Skin epidermis (tissue), 12 donors: ENCODE results near the gene UQCC5.

Experiments
- H3K27ac ChIP-seq, 21 experiments: fragments of 200-600 bp; sonication (generic) in 11 of 21; one replicate each; pipeline ENCODE4 v1.5.0; 2020; ENCODE audit warnings: mild to moderate bottlenecking in 3 of 21, inconsistent platforms in 2 of 21, moderate library complexity in 2 of 21
- H3K4me3 ChIP-seq, 7 experiments: fragments of 200-600 bp; sonication (generic) in 2 of 7; one replicate each; pipeline ENCODE4 v1.5.0; 2020; ENCODE audit warnings: inconsistent platforms in 2 of 7, mild to moderate bottlenecking in 2 of 7, moderate library complexity in 1 of 7

The UQCC5 gene

GRCh38 chr3:52536369-52537164 is at the start of gene UQCC5:
TSS of gene UQCC5 (plus strand) at chr3:52536605. CDS start at chr3:52536756, 151 bp downstream.
- peak within 1 kb of the TSS; percentile 28 to 94 (median 85) for H3K27ac ChIP-seq
- peak within 1 kb of the TSS; percentile 53 to 79 (median 69) for H3K4me3 ChIP-seq

GRCh38 chr3:52487050-52487787 is 49.2 kb upstream of the UQCC5 start:
- Histone ChIP-seq H3K4me3 (no peak overlapping the region), H3K27ac (no peak overlapping the region)

GRCh38 chr3:52487788-52488691 is 48.4 kb upstream of the UQCC5 start:
- Histone ChIP-seq H3K27ac (no peak overlapping the region), H3K4me3 (no peak overlapping the region)

GRCh38 chr3:52488746-52489145 is 47.7 kb upstream of the UQCC5 start:
- H3K27ac ChIP-seq: no peak overlapping the region
- no peak overlapping the region for H3K4me3 ChIP-seq

- peak overlapping the region in 5 of 21 experiments; percentile 2 to 78 (median 36) for H3K27ac ChIP-seq
- no peak overlapping the region for H3K4me3 ChIP-seq
Observed at GRCh38 chr3:52489453-52489852, 47.0 kb upstream of the UQCC5 start.

- Histone ChIP-seq H3K4me3 (no peak overlapping the region), H3K27ac (peak overlapping the region in 12 of 21 experiments; percentile 2 to 78 (median 27))
Observed at GRCh38 chr3:52490035-52490938, 46.1 kb upstream of the UQCC5 start.

- no peak overlapping the region for H3K4me3 ChIP-seq
Observed at GRCh38 chr3:52490939-52491526, 45.4 kb upstream of the UQCC5 start.

GRCh38 chr3:52492059-52492458 is 44.3 kb upstream of the UQCC5 start:
- Histone ChIP-seq H3K4me3 (no peak overlapping the region), H3K27ac (no peak overlapping the region)

More at GRCh38 chr3:52490939-52491526, 45.4 kb upstream of the UQCC5 start:
- H3K27ac ChIP-seq: peak overlapping the region in 13 of 21 experiments; percentile 12 to 78 (median 46)

- H3K4me3 ChIP-seq: no peak overlapping the region
- peak overlapping the region in 3 of 21 experiments; percentile 8 to 84 (median 23) for H3K27ac ChIP-seq
Observed at GRCh38 chr3:52493232-52494017, 43.0 kb upstream of the UQCC5 start.

- H3K27ac ChIP-seq: peak overlapping the region in 15 of 21 experiments; percentile 13 to 88 (median 78)
Observed at GRCh38 chr3:52494445-52494844, 42.0 kb upstream of the UQCC5 start.

GRCh38 chr3:52494886-52495495 is 41.4 kb upstream of the UQCC5 start, which contains the start of gene STAB1:
TSS of gene STAB1 (plus strand) at chr3:52495338. CDS start at chr3:52495414, 76 bp downstream.
- peak within 1 kb of the TSS; percentile 4 to 35 (median 17) for H3K4me3 ChIP-seq
- H3K27ac ChIP-seq: peak within 1 kb of the TSS in 20 of 21 experiments; percentile 14 to 88 (median 76)

More at GRCh38 chr3:52494445-52494844, 42.0 kb upstream of the UQCC5 start:
- peak overlapping the region in 1 of 7 experiments; percentile 21 for H3K4me3 ChIP-seq

GRCh38 chr3:52495777-52496602 is 40.4 kb upstream of the UQCC5 start:
- peak overlapping the region in 20 of 21 experiments; percentile 14 to 88 (median 76) for H3K27ac ChIP-seq

GRCh38 chr3:52498137-52499054 is 38.0 kb upstream of the UQCC5 start:
- Histone ChIP-seq H3K4me3 (no peak overlapping the region), H3K27ac (peak overlapping the region in 18 of 21 experiments; percentile 0 to 79 (median 50))

More at GRCh38 chr3:52495777-52496602, 40.4 kb upstream of the UQCC5 start:
- peak overlapping the region in 6 of 7 experiments; percentile 12 to 35 (median 19) for H3K4me3 ChIP-seq

GRCh38 chr3:52501046-52501445 is 35.4 kb upstream of the UQCC5 start:
- H3K27ac ChIP-seq: no peak overlapping the region
- no peak overlapping the region for H3K4me3 ChIP-seq

- H3K4me3 ChIP-seq: no peak overlapping the region
- no peak overlapping the region for H3K27ac ChIP-seq
Observed at GRCh38 chr3:52502001-52502400, 34.4 kb upstream of the UQCC5 start.
